Left ventricle myocardium inferior (tissue), 1 donor: ENCODE results near the gene OSBPL8. TPM values are rescaled to one million over a fixed set of nuclear protein-coding genes. Genes with fewer than 3 reads are reported as not detected.
"Not testable (repeated sequence)": the region's sequence is repeated elsewhere in the genome, so short reads cannot be mapped to it uniquely, and the experiment has no call there.

ENCODE experiments used
- DNase-seq: peaks from one replicate; pipeline ENCODE4 v3.0.0-alpha.2; 2020
- H3K27ac ChIP-seq: fragments of 200-600 bp; replicated peaks from 2 replicates; pipeline ENCODE4 v1.8.0; 2021
- H3K27me3 ChIP-seq: fragments of 200-600 bp; 2 replicates; pipeline ENCODE4 v1.8.0; 2021; ENCODE audit warnings: low read depth
- H3K36me3 ChIP-seq: fragments of 200-600 bp; 2 replicates; pipeline ENCODE4 v1.8.0; 2021
- H3K4me1 ChIP-seq: fragments of 200-600 bp; 2 replicates; pipeline ENCODE4 v1.8.0; 2021
- H3K4me3 ChIP-seq: fragments of 200-600 bp; 2 replicates; pipeline ENCODE4 v1.8.0; 2021; ENCODE audit warnings: mild to moderate bottlenecking, moderate library complexity
- H3K9me3 ChIP-seq: fragments of 200-600 bp; replicated peaks from 2 replicates; pipeline ENCODE4 v1.8.0; 2021
- intact Hi-C: fragments of 100-400 bp; cut with micrococcal nuclease; formaldehyde crosslinking; loops from one replicate; pipeline ENCODE4 v1.11.0; 2022
- total RNA-seq: library from RNA; stranded (reverse); fragmentation: NEBNext Ultra II Directional; extraction: Animal tissue kit (Norgen Biotek cat#: 25700); gene quantifications from one replicate; pipeline ENCODE4 v1.2.1, GENCODE V29; 2021
- TF ChIP-seq, protein P1 (sequence below): fragments of 200-600 bp; IDR thresholded peaks from 2 replicates; pipeline ENCODE4 v1.8.0; 2021; ENCODE audit warnings: antibody characterized with exemption, mild to moderate bottlenecking, borderline replicate concordance
- donor health status: DM: no; HTN: yes; CAD: no; lungs with severe emphysema.

Gene OSBPL8
- total RNA-seq, 1 donor from 2014 or later: 28.9 TPM

DNA sequence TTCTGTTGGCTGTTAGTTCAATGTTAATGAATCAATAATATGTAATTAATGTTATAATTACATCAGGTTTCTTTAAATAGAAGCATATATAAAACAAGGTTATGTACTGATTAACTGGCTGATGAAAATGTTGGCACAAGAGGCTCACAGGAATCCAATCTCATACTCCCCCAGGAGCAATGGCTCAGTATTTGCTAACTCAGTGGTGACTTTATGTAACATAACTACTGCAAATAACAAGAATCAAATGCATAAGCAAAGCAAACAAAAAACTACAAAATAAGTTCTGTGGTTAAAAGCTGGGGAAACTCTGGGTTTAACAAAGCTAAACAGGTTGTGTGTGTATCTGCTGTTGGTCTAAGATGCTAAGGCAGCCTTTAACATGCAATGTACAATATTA is 183.6 kb downstream of the OSBPL8 start:
- no peaks in the 10 kb centered on the region for H3K9me3 ChIP-seq
- no peak overlapping the region for H3K27ac ChIP-seq
- no peak for DNase-seq
- H3K4me1 ChIP-seq: no peaks in the 10 kb centered on the region
- H3K27me3 ChIP-seq: no peaks in the 10 kb centered on the region
- H3K36me3 ChIP-seq: peaks cover 77% of the 10 kb centered on the region
- TF ChIP-seq, protein P1, sequence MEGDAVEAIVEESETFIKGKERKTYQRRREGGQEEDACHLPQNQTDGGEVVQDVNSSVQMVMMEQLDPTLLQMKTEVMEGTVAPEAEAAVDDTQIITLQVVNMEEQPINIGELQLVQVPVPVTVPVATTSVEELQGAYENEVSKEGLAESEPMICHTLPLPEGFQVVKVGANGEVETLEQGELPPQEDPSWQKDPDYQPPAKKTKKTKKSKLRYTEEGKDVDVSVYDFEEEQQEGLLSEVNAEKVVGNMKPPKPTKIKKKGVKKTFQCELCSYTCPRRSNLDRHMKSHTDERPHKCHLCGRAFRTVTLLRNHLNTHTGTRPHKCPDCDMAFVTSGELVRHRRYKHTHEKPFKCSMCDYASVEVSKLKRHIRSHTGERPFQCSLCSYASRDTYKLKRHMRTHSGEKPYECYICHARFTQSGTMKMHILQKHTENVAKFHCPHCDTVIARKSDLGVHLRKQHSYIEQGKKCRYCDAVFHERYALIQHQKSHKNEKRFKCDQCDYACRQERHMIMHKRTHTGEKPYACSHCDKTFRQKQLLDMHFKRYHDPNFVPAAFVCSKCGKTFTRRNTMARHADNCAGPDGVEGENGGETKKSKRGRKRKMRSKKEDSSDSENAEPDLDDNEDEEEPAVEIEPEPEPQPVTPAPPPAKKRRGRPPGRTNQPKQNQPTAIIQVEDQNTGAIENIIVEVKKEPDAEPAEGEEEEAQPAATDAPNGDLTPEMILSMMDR: no peak
- intact Hi-C loops: no loop called here
- no peak overlapping the region for H3K4me3 ChIP-seq

DNA sequence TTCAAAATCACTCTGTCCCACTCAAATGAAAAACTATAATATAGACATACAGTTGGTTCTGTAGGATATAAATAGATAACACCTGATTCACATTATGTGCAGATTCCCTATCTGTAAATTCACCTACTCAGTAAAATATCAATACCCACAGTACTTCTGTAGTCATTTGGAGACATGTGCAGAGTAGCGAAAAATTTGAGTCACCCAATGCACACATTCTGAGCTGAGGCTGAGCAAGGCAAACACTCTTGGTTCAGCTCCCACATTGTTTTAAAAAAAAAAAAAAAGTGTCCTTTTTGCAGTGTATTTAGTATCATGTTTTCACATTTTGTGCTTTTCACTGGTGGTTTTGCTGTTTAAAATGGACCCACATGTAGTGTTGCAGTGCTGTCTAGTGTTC is 184.1 kb downstream of the OSBPL8 start:
- no peak for DNase-seq
- TF ChIP-seq, protein P1: no peak
- no peaks in the 10 kb centered on the region for H3K4me1 ChIP-seq
- peaks cover 82% of the 10 kb centered on the region for H3K36me3 ChIP-seq
- no peak overlapping the region for H3K27ac ChIP-seq
- intact Hi-C loops: no loop called here
- H3K9me3 ChIP-seq: no peaks in the 10 kb centered on the region
- no peak overlapping the region for H3K4me3 ChIP-seq
- no peaks in the 10 kb centered on the region for H3K27me3 ChIP-seq

DNA sequence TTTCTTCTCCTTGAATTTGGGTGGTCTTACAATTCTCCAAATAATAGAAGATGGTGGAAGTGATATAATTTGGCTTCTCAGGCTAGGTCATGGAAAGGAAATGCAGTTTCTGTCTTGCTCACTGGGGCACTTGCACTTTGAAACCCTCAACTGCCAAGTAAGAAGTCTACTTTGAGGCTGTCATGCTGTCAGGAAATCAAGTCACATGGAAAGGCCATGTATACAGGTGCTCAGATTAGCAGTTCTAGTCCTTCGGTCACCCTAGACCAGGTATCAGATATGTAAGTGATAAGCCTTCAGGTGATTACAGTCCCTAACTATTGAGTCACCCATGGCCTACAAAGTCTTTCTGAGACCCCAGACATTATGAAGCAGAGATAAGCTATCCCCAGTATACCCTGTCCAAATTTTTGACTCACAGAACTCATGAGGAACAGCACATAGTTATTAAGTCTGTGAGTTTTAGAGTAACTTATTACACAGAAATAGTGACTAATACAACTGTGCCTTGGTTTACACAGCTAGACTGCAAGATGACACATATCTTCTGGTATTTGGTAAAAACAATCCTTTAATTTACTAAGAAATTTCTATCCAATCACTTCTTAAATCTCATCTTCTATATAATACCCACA is 185.1 kb downstream of the OSBPL8 start:
- Histone ChIP-seq H3K9me3 (no peaks in the 10 kb centered on the region), H3K27me3 (no peaks in the 10 kb centered on the region), H3K36me3 (peaks cover 87% of the 10 kb centered on the region), H3K4me1 (no peaks in the 10 kb centered on the region), H3K4me3 (no peak overlapping the region), H3K27ac (no peak overlapping the region)
- TF ChIP-seq, protein P1: no peak
- DNase-seq: no peak
- intact Hi-C loops: no loop called here

DNA sequence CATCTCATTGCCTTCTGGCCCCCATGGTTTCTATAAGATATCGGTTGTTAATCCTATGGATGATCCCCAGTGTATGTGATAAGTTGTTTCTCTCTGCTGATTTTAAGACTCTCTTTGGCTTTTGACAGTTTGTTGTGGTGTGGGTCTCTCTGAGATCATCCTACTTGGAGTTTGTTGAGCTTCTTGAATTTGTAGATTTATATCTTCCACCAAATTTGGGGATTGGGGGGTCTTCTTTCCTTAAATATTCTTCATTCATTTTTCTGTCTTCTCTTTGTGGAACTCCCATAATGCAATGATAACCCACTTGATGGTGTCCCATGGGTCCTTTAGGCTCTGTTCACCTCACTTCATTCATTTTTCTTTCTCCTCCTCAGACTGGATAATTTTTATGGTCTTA is 191.3 kb downstream of the OSBPL8 start:
- no peak overlapping the region for H3K27ac ChIP-seq
- intact Hi-C loops: no loop called here

DNA sequence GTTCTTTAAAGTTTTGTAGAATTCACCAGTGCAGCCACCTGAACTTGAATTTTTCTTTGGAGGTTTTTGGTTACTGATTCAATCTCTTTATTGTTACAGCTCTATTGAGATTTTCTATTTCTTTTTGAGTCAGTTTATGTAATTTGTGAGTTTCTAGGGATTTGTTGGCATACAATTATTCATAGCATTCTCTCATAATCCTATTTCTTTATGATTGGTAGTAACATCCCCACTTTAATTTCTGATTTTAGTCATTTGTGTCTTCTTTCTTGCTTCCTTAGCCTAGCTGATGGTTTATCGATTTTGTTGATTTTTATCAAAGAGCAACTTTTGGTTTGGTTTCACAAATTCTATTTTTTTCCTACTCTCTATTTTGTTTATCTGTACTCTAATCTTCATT is 193.4 kb downstream of the OSBPL8 start:
- Histone ChIP-seq H3K27ac (no peak overlapping the region), H3K4me1 (no peaks in the 10 kb centered on the region), H3K27me3 (no peaks in the 10 kb centered on the region), H3K36me3 (peaks cover 70% of the 10 kb centered on the region), H3K9me3 (peaks cover 9% of the 10 kb centered on the region), H3K4me3 (no peak overlapping the region)
- intact Hi-C loops: no loop called here
- TF ChIP-seq, protein P1: no peak
- DNase-seq: no peak

More for the DNA sequence above, 191.3 kb downstream of the OSBPL8 start:
- H3K4me1 ChIP-seq: no peaks in the 10 kb centered on the region
- TF ChIP-seq, protein P1: no peak
- no peaks in the 10 kb centered on the region for H3K27me3 ChIP-seq
- DNase-seq: no peak
- H3K9me3 ChIP-seq: peaks cover 9% of the 10 kb centered on the region
- no peak overlapping the region for H3K4me3 ChIP-seq
- peaks cover 82% of the 10 kb centered on the region for H3K36me3 ChIP-seq

DNA sequence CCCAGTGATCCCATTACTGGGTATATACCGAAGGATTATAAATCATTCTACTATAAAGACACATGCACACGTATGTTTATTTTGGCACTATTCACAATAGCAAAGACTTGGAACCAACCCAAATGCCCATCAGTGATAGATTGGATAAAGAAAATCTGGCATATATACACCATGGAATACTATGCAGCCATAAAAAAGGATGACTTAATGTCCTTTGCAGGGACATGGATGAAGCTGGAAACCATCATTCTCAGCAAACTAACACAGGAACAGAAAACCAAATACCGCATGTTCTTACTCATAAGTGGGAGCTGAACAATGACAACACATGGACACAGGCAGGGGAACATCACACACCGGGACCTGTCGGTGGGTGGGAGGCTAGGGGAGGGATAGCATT is 195.4 kb downstream of the OSBPL8 start:
- H3K27ac ChIP-seq, intact Hi-C loops, H3K27me3 ChIP-seq, H3K9me3 ChIP-seq, H3K4me3 ChIP-seq, H3K4me1 ChIP-seq, DNase-seq: not testable (repeated sequence)
- H3K36me3 ChIP-seq: peaks cover 58% of the 10 kb centered on the region
